GM06990 (cell line): ENCODE results near the gene SH3TC1.

Experiments used
- DNase-seq: peaks from one replicate; pipeline ENCODE4 v3.0.0-alpha.2; 2011; ENCODE audit not compliant: insufficient read length; ENCODE audit errors: extremely low read depth
- H3K27me3 ChIP-seq: replicated peaks from 2 replicates; pipeline ENCODE4 v1.6.0; 2011; ENCODE audit warnings: low read length; ENCODE audit not compliant: control insufficient read depth, insufficient read depth
- H3K36me3 ChIP-seq: 2 replicates; pipeline ENCODE4 v1.5.1; 2011; ENCODE audit warnings: low read length; ENCODE audit not compliant: control insufficient read depth, insufficient read depth
- H3K4me3 ChIP-seq: replicated peaks from 2 replicates; pipeline ENCODE4 v1.5.1; 2011; ENCODE audit warnings: low read depth, mild to moderate bottlenecking, control low read depth, low read length
- CTCF ChIP-seq: IDR thresholded peaks from 2 replicates; pipeline ENCODE4 v1.5.1; 2011; ENCODE audit warnings: low read length, control low read depth, mild to moderate bottlenecking, inconsistent platforms; ENCODE audit not compliant: insufficient read depth, poor library complexity, severe bottlenecking

Gene SH3TC1

GRCh38 chr4:8285976-8286718 lies 87.1 kb downstream of the SH3TC1 start:
- TF ChIP-seq CTCF = no peak
- Histone ChIP-seq H3K27me3 (peaks cover 3% of the 10 kb centered on the region; the same call in 1 of the 2 replicates), H3K4me3 (no peak overlapping the region), H3K36me3 (no peaks in the 10 kb centered on the region)
- no peak for DNase-seq

GRCh38 chr4:8286719-8287342 lies 87.7 kb downstream of the SH3TC1 start:
- no peaks in the 10 kb centered on the region for H3K36me3 ChIP-seq
- no peak for TF ChIP-seq CTCF
- H3K27me3 ChIP-seq = peaks cover 3% of the 10 kb centered on the region; the same call in 1 of the 2 replicates
- DNase-seq = no peak
- no peak overlapping the region for H3K4me3 ChIP-seq

GRCh38 chr4:8287343-8288280 lies 88.5 kb downstream of the SH3TC1 start:
- H3K4me3 ChIP-seq = no peak overlapping the region
- no peak for DNase-seq
- H3K27me3 ChIP-seq = peaks cover 3% of the 10 kb centered on the region; the same call in 1 of the 2 replicates
- TF ChIP-seq CTCF = no peak
- no peaks in the 10 kb centered on the region for H3K36me3 ChIP-seq

GRCh38 chr4:8289151-8289750 lies 90.2 kb downstream of the SH3TC1 start:
- H3K36me3 ChIP-seq = no peaks in the 10 kb centered on the region
- TF ChIP-seq CTCF = no peak
- no peak for DNase-seq
- H3K4me3 ChIP-seq = no peak overlapping the region
- peaks cover 3% of the 10 kb centered on the region; the same call in 1 of the 2 replicates for H3K27me3 ChIP-seq

GRCh38 chr4:8289956-8290700 lies 91.0 kb downstream of the SH3TC1 start:
- H3K27me3 ChIP-seq = peaks cover 3% of the 10 kb centered on the region; the same call in 1 of the 2 replicates
- no peak for TF ChIP-seq CTCF
- no peak for DNase-seq
- no peak overlapping the region for H3K4me3 ChIP-seq
- no peaks in the 10 kb centered on the region for H3K36me3 ChIP-seq
